GM13977 (cell line): Measurements from ENCODE around the gene SNRK.

ENCODE experiments used
- DNase-seq: peaks from one replicate; pipeline ENCODE4 v3.0.0; 2012; ENCODE audit warnings: low spot score
- in situ Hi-C: fragments of 300-500 bp; cut with MboI; formaldehyde crosslinking; loops from one replicate; pipeline ENCODE4 v1.12.0; 2022; ENCODE audit warnings: low sequenced_read_pairs, low pct_unique_long_range_greater_than_20kb, mixed read lengths, inconsistent platforms; ENCODE audit not compliant: unreplicated experiment
- TF ChIP-seq, protein P1 (sequence below): IDR thresholded peaks from 2 replicates; pipeline ENCODE4 v1.5.1; 2012; ENCODE audit warnings: mild to moderate bottlenecking, control low read depth; ENCODE audit not compliant: insufficient read depth; ENCODE audit errors: extremely low read depth, missing control alignments

The SNRK gene

DNA sequence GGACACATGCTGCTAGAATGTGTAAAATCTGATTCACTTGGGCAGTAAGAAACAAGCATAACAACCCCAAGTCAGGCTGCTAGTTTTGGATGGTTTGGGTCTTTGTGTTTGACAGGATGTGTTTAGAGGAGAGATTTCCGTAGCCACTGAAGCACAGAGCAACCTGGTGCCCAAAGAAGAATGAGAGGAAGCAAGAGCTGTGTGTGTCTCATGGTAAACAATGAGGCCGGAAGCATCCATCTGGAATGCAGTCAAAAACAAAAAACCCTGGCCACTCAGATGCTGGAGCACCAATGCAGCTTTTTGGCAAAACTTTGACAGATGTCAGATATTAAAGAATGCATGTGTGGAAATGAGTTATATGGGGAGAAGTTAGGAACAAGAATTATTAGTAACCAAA lies 39.4 kb upstream of the SNRK start:
- no peak for DNase-seq
- in situ Hi-C loops: no loop called here
- TF ChIP-seq, protein P1, sequence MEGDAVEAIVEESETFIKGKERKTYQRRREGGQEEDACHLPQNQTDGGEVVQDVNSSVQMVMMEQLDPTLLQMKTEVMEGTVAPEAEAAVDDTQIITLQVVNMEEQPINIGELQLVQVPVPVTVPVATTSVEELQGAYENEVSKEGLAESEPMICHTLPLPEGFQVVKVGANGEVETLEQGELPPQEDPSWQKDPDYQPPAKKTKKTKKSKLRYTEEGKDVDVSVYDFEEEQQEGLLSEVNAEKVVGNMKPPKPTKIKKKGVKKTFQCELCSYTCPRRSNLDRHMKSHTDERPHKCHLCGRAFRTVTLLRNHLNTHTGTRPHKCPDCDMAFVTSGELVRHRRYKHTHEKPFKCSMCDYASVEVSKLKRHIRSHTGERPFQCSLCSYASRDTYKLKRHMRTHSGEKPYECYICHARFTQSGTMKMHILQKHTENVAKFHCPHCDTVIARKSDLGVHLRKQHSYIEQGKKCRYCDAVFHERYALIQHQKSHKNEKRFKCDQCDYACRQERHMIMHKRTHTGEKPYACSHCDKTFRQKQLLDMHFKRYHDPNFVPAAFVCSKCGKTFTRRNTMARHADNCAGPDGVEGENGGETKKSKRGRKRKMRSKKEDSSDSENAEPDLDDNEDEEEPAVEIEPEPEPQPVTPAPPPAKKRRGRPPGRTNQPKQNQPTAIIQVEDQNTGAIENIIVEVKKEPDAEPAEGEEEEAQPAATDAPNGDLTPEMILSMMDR: no peak

DNA sequence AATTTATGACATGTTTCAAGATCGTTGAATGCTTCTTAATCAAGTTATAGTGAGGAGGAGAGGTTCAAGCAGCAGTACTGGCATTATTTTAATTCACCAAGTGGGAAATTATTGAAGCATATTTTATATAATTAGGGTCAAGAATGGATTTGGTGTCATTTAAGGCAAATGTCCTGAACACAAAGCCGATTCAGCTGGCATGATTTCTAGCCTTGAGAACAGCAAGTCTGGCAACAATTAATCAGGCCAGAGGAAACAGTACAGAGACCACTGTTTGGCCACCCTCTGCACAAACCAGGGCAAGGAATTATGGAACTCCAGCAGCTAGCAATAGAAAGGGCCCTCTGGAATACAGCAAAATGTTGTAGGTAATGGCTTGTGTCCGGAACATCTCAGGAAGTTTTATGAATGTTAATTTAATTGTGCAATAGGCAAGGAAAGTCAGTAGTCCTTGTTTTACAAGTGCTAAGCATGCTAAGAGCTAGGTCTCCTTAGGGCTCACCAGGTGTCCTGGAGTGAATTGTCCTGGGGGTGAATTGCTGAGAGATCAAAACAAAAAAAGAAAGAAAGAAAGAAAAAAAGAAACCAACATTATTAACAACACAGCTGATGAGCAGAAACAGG lies 38.7 kb upstream of the SNRK start:
- TF ChIP-seq, protein P1: no peak
- DNase-seq: no peak
- in situ Hi-C loops: no loop called here

DNA sequence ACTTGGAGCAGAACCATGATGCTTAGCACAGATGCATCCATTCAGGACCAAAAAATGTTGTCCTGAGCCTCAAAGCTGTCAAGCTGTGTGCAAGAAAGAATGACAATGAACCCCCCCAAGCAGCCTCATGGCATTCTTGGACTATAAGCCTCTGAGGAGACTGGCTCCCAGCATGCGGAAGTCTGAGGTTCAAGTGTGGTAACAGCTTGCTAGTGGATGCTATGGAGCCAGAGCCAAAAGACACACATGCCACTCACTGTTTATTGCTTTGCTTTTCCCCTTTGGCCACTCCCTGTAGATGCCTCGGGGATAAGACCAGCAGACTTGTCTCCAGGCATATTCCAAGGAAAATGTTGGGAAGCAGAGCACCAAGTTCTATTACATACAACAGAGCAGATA lies 38.2 kb upstream of the SNRK start:
- no peak for DNase-seq
- in situ Hi-C loops: no loop called here
- TF ChIP-seq, protein P1: no peak

DNA sequence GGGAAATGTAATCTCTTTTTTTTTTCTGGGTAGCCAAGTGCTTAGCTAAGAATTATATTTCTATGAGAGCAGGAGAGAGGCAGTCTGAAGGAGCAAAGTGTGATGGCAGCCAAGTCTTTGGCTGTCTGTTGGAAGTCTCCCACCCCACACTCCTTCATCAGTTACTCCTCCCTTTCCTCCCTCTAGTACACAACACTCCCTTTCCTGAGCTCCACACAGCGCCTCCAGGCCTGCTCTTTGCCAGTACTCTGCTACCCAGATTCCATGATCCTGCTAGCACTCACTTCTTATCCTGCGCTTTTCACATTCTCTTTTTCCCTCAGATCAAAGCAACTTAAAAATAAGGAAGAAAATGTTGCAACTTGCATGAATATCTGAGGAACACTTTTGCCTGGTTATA lies 37.4 kb upstream of the SNRK start:
- no peak for DNase-seq
- TF ChIP-seq, protein P1: no peak

DNA sequence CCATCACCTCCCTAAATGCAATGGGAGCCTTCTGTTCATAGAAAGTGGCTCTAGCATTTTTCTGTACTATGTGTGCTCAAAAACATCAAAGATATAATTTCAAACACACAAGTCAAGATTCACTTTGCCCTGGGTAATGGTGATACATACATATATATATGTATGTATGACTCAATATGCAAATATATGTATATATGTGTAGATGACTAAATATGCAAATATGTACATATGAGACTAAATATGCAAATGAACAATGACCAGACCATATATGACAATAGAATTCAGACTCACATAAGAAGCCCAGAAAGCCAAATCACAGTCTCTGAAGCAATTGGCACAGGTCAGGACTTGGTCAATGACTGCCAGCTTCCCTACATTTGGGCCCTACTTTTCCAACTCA lies 36.9 kb upstream of the SNRK start:
- in situ Hi-C loops: no loop called here
- TF ChIP-seq, protein P1: no peak
- DNase-seq: no peak

More for the DNA sequence above, 37.4 kb upstream of the SNRK start:
- in situ Hi-C loops: no loop called here

DNA sequence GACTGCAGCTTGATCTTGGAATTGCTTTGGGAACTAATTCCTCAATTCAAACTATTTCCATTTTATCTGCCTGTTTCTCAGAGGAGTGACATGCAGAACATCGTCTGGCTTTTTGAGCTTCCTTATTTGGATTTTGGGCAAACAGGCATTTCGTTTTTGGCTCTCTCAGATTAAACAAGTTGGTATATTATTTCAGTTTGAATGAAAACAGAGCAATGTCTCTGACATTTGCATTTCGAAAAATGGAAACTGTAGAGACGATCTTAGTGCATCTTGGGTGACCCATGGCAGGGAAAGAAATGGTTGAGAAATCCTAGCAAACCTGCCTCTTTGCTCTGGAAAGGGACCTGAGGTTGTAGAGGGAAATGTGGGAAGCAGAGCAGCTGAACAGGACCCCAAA lies 33.0 kb upstream of the SNRK start:
- in situ Hi-C loops: no loop called here
- TF ChIP-seq, protein P1: no peak
- no peak for DNase-seq
